GM23338 (cell line): ENCODE measurements around the gene SOSTDC1. TPM values are rescaled to one million over a fixed set of nuclear protein-coding genes. Genes with fewer than 3 reads are reported as not detected.

Experiments used
- ATAC-seq: fragments of 200-7000 bp; cut with Tn5 transposase; 3 replicates; pipeline ENCODE4 v1.9.1; 2020
- DNase-seq: peaks from one replicate; pipeline ENCODE4 v3.0.0-alpha.2; 2015; ENCODE audit warnings: low spot score
- H2AFZ ChIP-seq: fragments of 200-600 bp; sonication (generic); 2 replicates; pipeline ENCODE4 v1.8.0; 2016; ENCODE audit warnings: antibody characterized with exemption, mild to moderate bottlenecking, moderate library complexity
- H3F3A ChIP-seq: fragments of 200-600 bp; sonication (generic); replicated peaks from 2 replicates; pipeline ENCODE4 v1.8.0; 2017; ENCODE audit warnings: antibody characterized with exemption, mixed run types, low read depth
- H3K27ac ChIP-seq: fragments of 200-600 bp; sonication (generic); 2 replicates; pipeline ENCODE4 v1.6.1; 2016; ENCODE audit warnings: low read depth
- H3K27me3 ChIP-seq: fragments of 200-600 bp; sonication (generic); 2 replicates; pipeline ENCODE4 v1.8.0; 2016; ENCODE audit warnings: mild to moderate bottlenecking, mixed run types, moderate library complexity; ENCODE audit not compliant: insufficient read depth
- H3K36me3 ChIP-seq: fragments of 200-600 bp; sonication (generic); 2 replicates; pipeline ENCODE4 v1.8.0; 2016; ENCODE audit warnings: mild to moderate bottlenecking; ENCODE audit not compliant: insufficient read depth
- H3K4me1 ChIP-seq: fragments of 200-600 bp; sonication (generic); 2 replicates; pipeline ENCODE4 v1.8.0; 2016; ENCODE audit warnings: mild to moderate bottlenecking, moderate library complexity; ENCODE audit not compliant: insufficient read depth
- H3K4me2 ChIP-seq: fragments of 200-600 bp; sonication (generic); 2 replicates; pipeline ENCODE4 v1.7.1; 2017; ENCODE audit warnings: mixed run types
- H3K4me3 ChIP-seq: fragments of 200-600 bp; sonication (generic); 2 replicates; pipeline ENCODE4 v1.6.1; 2016; ENCODE audit warnings: mixed run types
- H3K79me2 ChIP-seq: fragments of 200-600 bp; sonication (generic); replicated peaks from 2 replicates; pipeline ENCODE4 v1.8.0; 2017; ENCODE audit warnings: mild to moderate bottlenecking; ENCODE audit not compliant: insufficient read depth
- H3K9me2 ChIP-seq: fragments of 200-600 bp; sonication (generic); 2 replicates; pipeline ENCODE4 v1.8.0; 2017; ENCODE audit not compliant: insufficient read depth
- H4K20me1 ChIP-seq: fragments of 200-600 bp; sonication (generic); replicated peaks from 2 replicates; pipeline ENCODE4 v1.8.0; 2017; ENCODE audit warnings: mild to moderate bottlenecking; ENCODE audit not compliant: insufficient read depth
- H3K27ac Mint-ChIP-seq: 2 replicates; pipeline ENCODE4 v1.8.0; 2020; ENCODE audit warnings: inconsistent platforms, mild to moderate bottlenecking, moderate library complexity, mixed read lengths
- H3K27me3 Mint-ChIP-seq: 3 replicates; pipeline ENCODE4 v1.8.0; 2022; ENCODE audit warnings: low read depth, mild to moderate bottlenecking, moderate library complexity, mixed read lengths, inconsistent platforms; ENCODE audit not compliant: insufficient read depth, poor library complexity
- H3K36me3 Mint-ChIP-seq: 3 replicates; pipeline ENCODE4 v1.8.0; 2021; ENCODE audit warnings: low read depth, mild to moderate bottlenecking, inconsistent platforms, moderate library complexity, mixed read lengths
- H3K4me1 Mint-ChIP-seq: 3 replicates; pipeline ENCODE4 v1.8.0; 2020; ENCODE audit warnings: mild to moderate bottlenecking, inconsistent platforms, mixed read lengths
- H3K4me3 Mint-ChIP-seq: 3 replicates; pipeline ENCODE4 v1.8.0; 2021; ENCODE audit warnings: moderate library complexity, mild to moderate bottlenecking, inconsistent platforms, mixed read lengths
- H3K9me3 Mint-ChIP-seq: 3 replicates; pipeline ENCODE4 v1.8.0; 2020; ENCODE audit warnings: moderate library complexity, mild to moderate bottlenecking, inconsistent platforms, mixed read lengths
- CREB1 ChIP-seq: fragments of 250-450 bp; sonication (Bioruptor Pico); IDR thresholded peaks from 2 replicates; pipeline ENCODE4 v1.5.0; 2020; ENCODE audit warnings: low read depth, mild to moderate bottlenecking, moderate library complexity
- EZH2 ChIP-seq: fragments of 200-600 bp; sonication (generic); IDR thresholded peaks from one replicate; pipeline ENCODE4 v1.8.0; 2017; ENCODE audit warnings: antibody characterized with exemption, mild to moderate bottlenecking, low read depth; ENCODE audit not compliant: unreplicated experiment
- EZH2phosphoT487 ChIP-seq: fragments of 200-600 bp; sonication (generic); IDR thresholded peaks from one replicate; pipeline ENCODE4 v1.8.1; 2018; ENCODE audit warnings: antibody characterized with exemption; ENCODE audit not compliant: unreplicated experiment
- JUNB ChIP-seq: IDR thresholded peaks from one replicate; pipeline ENCODE4 v1.6.1; 2016; ENCODE audit warnings: antibody characterized with exemption; ENCODE audit not compliant: unreplicated experiment
- POLR2AphosphoS5 ChIP-seq: IDR thresholded peaks from 2 replicates; pipeline ENCODE4 v1.6.1; 2016; ENCODE audit warnings: antibody characterized with exemption, low read depth
- ZNF114 ChIP-seq: fragments of 250-450 bp; sonication (Bioruptor Pico); IDR thresholded peaks from 2 replicates; pipeline ENCODE4 v1.5.0; 2020; ENCODE audit warnings: mild to moderate bottlenecking, moderate library complexity
- ZNF331 ChIP-seq: fragments of 250-450 bp; sonication (Bioruptor Pico); IDR thresholded peaks from 2 replicates; pipeline ENCODE4 v1.5.0; 2020; ENCODE audit warnings: low read depth, mild to moderate bottlenecking, moderate library complexity
- polyA plus RNA-seq: library from polyadenylated mRNA; unstranded; fragments of >200 nt; fragmentation: Nextera tagmentation; extraction: Ambion mirVana; gene quantifications from 2 replicates; pipeline ENCODE4 v1.2.1, GENCODE V29; 2016
- total RNA-seq: library from RNA; depleted of rRNA; stranded (reverse); fragments of >200 nt; shearing (Covaris generic); gene quantifications from 2 replicates; pipeline ENCODE4 v1.2.3, GENCODE V29; 2014
- TF ChIP-seq, protein P1 (sequence below): IDR thresholded peaks from one replicate; pipeline ENCODE4 v1.6.1; 2018; ENCODE audit warnings: antibody characterized with exemption; ENCODE audit not compliant: unreplicated experiment
- TF ChIP-seq, protein P2 (sequence below): IDR thresholded peaks from 2 replicates; pipeline ENCODE4 v1.6.1; 2016; ENCODE audit warnings: antibody characterized with exemption

Gene SOSTDC1
- total and polyA plus RNA-seq, 2 experiments from 2014 or later, result 0.76 to 1.0 TPM

DNA sequence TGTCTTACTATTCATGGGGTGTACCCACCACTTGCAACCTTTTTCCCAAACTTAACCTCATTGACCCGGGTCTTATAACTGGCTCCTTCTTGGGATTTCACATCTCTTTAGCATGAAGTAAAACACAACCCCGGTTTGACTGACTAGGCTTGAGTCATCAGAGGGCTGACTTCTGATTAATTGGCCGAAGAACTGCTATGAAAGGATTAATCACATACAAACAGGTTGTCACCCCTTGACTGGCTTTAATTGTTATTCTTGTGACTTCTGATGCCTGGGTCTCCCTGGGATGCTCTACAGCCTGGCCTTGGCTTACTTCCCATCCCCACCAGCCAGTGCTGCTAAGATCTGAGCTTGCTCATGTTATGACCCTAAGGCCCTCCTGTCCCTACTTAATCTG lies 35.4 kb downstream of the SOSTDC1 start (continued):
- TF ChIP-seq, protein P1, sequence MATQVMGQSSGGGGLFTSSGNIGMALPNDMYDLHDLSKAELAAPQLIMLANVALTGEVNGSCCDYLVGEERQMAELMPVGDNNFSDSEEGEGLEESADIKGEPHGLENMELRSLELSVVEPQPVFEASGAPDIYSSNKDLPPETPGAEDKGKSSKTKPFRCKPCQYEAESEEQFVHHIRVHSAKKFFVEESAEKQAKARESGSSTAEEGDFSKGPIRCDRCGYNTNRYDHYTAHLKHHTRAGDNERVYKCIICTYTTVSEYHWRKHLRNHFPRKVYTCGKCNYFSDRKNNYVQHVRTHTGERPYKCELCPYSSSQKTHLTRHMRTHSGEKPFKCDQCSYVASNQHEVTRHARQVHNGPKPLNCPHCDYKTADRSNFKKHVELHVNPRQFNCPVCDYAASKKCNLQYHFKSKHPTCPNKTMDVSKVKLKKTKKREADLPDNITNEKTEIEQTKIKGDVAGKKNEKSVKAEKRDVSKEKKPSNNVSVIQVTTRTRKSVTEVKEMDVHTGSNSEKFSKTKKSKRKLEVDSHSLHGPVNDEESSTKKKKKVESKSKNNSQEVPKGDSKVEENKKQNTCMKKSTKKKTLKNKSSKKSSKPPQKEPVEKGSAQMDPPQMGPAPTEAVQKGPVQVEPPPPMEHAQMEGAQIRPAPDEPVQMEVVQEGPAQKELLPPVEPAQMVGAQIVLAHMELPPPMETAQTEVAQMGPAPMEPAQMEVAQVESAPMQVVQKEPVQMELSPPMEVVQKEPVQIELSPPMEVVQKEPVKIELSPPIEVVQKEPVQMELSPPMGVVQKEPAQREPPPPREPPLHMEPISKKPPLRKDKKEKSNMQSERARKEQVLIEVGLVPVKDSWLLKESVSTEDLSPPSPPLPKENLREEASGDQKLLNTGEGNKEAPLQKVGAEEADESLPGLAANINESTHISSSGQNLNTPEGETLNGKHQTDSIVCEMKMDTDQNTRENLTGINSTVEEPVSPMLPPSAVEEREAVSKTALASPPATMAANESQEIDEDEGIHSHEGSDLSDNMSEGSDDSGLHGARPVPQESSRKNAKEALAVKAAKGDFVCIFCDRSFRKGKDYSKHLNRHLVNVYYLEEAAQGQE, result no peak
- TF ChIP-seq JUNB (no peak), ZNF114 (CRISPR knock-in tag) (no peak), EZH2 (no peak), CREB1 (no peak)

DNA sequence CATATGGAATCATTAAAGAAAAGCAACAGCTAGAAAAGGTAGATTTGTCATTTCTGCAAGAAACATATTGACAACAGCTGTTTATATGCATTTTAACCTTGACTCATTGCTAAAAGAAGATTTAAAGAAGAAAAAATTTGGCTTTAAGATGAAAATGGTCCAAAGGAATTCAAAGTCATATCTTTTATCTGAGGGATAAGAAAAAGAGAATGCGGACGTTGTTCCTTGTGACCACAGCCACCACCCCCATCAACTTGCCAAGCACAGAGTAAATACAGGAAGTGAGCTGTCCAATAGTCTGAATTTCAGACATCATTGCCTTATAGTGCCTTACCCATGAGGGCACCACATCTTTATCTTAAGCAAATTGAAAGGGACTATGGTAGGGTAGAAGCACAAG lies 36.9 kb downstream of the SOSTDC1 start:
- H3K27me3 Mint-ChIP-seq, result no peaks in the 10 kb centered on the region
- Histone ChIP-seq H3K4me3 (no peak overlapping the region), H3K4me1 (no peaks in the 10 kb centered on the region), H3K79me2 (no peaks in the 10 kb centered on the region), H3K9me2 (no peaks in the 10 kb centered on the region), H2AFZ (no peak overlapping the region), H3K27ac (no peak overlapping the region), H3F3A (no peaks in the 10 kb centered on the region), H3K4me2 (no peak overlapping the region), H3K27me3 (no peaks in the 10 kb centered on the region), H4K20me1 (no peaks in the 10 kb centered on the region), H3K36me3 (no peaks in the 10 kb centered on the region)
- DNase-seq (no peak), ATAC-seq (no peak)
- no peak overlapping the region for H3K27ac Mint-ChIP-seq
- no peaks in the 10 kb centered on the region for H3K9me3 Mint-ChIP-seq
- H3K4me3 Mint-ChIP-seq, result no peak overlapping the region
- no peak for TF ChIP-seq CREB1
- TF ChIP-seq, protein P2, sequence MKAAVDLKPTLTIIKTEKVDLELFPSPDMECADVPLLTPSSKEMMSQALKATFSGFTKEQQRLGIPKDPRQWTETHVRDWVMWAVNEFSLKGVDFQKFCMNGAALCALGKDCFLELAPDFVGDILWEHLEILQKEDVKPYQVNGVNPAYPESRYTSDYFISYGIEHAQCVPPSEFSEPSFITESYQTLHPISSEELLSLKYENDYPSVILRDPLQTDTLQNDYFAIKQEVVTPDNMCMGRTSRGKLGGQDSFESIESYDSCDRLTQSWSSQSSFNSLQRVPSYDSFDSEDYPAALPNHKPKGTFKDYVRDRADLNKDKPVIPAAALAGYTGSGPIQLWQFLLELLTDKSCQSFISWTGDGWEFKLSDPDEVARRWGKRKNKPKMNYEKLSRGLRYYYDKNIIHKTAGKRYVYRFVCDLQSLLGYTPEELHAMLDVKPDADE, result no peak
- TF ChIP-seq POLR2AphosphoS5, result no peak
- no peak for TF ChIP-seq EZH2
- TF ChIP-seq EZH2phosphoT487, result no peak
- no peaks in the 10 kb centered on the region for H3K36me3 Mint-ChIP-seq
- no peaks in the 10 kb centered on the region for H3K4me1 Mint-ChIP-seq

DNA sequence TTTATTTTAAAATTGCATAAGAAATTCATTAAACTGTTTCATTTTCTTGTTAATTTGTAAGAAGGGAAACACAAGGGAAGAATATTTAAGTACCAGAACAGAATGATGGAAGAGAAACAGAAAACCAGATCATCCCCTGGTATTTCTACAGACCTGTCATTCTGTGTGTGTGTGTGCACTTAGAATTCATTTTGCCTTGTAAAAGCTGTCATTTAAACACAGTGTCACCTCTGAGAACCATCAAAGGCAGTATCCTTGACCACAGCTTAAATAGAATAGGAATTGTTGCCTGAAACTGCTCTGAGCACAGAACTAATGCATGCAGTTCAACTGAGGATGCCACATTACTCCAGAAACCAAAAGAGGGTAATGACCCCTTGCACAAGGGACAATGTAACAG lies 37.4 kb downstream of the SOSTDC1 start:
- Mint-ChIP-seq H3K9me3 (no peaks in the 10 kb centered on the region), H3K27me3 (no peaks in the 10 kb centered on the region), H3K27ac (no peak overlapping the region), H3K4me1 (no peaks in the 10 kb centered on the region), H3K4me3 (no peak overlapping the region), H3K36me3 (no peaks in the 10 kb centered on the region)
- Histone ChIP-seq H3K79me2 (no peaks in the 10 kb centered on the region), H2AFZ (no peak overlapping the region), H3K36me3 (no peaks in the 10 kb centered on the region), H3K27me3 (no peaks in the 10 kb centered on the region), H3K4me1 (no peaks in the 10 kb centered on the region), H3F3A (no peaks in the 10 kb centered on the region), H4K20me1 (no peaks in the 10 kb centered on the region), H3K4me3 (no peak overlapping the region), H3K27ac (no peak overlapping the region), H3K4me2 (no peak overlapping the region), H3K9me2 (no peaks in the 10 kb centered on the region)
- DNase-seq, result no peak
- no peak for ATAC-seq
- TF ChIP-seq, protein P1, result no peak
- no peak for TF ChIP-seq EZH2phosphoT487
- TF ChIP-seq, protein P2, result no peak
- TF ChIP-seq JUNB, result no peak
- no peak for TF ChIP-seq ZNF331 (CRISPR knock-in tag)
